Stomach (tissue), 9 donors: ENCODE results near the gene ZFP92. TPM values are rescaled to one million over a fixed set of nuclear protein-coding genes. Genes with fewer than 3 reads are reported as not detected.

Experiments
- DNase-seq, 2 donors: peaks; one replicate each; pipeline versions ENCODE4 v3.0.0 to v3.0.0-alpha.2; 2013 to 2019
- H3K27ac ChIP-seq, 5 donors: fragments of 200-600 bp in 4 of 5; sonication (generic) in 4 of 5; one replicate each; pipeline ENCODE4 v1.5.1; 2013 to 2019; ENCODE audit warnings: mild to moderate bottlenecking in 1 of 5, moderate library complexity in 1 of 5
- H3K27me3 ChIP-seq, 3 donors: fragments of 200-600 bp; sonication (generic); one replicate each; pipeline ENCODE4 v1.5.1; 2017 to 2019; ENCODE audit warnings: mixed run types in 1 of 3
- H3K36me3 ChIP-seq, 4 donors: fragments of 200-600 bp; sonication (generic); 1 replicate in 3 of 4; 2 replicates in 1 of 4; pipeline ENCODE4 v1.5.1; 2016 to 2019
- H3K4me1 ChIP-seq, 4 donors: fragments of 200-600 bp; sonication (generic); one replicate each; pipeline ENCODE4 v1.5.1; 2016 to 2019
- H3K4me3 ChIP-seq, 4 donors: fragments of 200-600 bp; sonication (generic) in 3 of 4; one replicate each; pipeline ENCODE4 v1.5.1; 2016 to 2019; ENCODE audit warnings: mild to moderate bottlenecking in 1 of 4
- H3K9me3 ChIP-seq, 4 donors: fragments of 200-600 bp; sonication (generic); one replicate each; pipeline ENCODE4 v1.5.1; 2016 to 2019
- EP300 ChIP-seq: sonication (generic); formaldehyde crosslinking; IDR thresholded peaks from one replicate; pipeline ENCODE4 v1.6.1; 2017; ENCODE audit warnings: antibody characterized with exemption
- WGBS, 5 donors: extraction: QIAGEN DNeasy Blood & Tissue Kit in 3 of 5; methylation state at CpG; one replicate each; pipeline versions ENCODE4 v1.1.5 to v1.1.7; 2013 to 2018; 5-methylcytosine and 5-hydroxymethylcytosine counted together
- intact Hi-C: fragments of 100-400 bp; cut with DNase I; formaldehyde crosslinking; loops from one replicate; pipeline ENCODE4 v1.15.1; 2023; ENCODE audit warnings: low total_unique reads
- polyA plus RNA-seq, 3 donors: library from polyadenylated mRNA; stranded (reverse); fragments of 200-250 nt; gene quantifications; one replicate each; pipeline ENCODE4 v1.2.3, GENCODE V29; 2013
- small RNA-seq, 4 donors: library from RNA; depleted of rRNA; stranded (forward); fragments of <200 nt; gene quantifications; one replicate each; pipeline ENCODE3, GENCODE V24; 2016
- total RNA-seq, 5 donors: library from RNA; depleted of rRNA; stranded (reverse); fragments of >200 nt; gene quantifications; one replicate each; pipeline versions ENCODE4 v1.1.0 to v1.2.3, GENCODE V29; 2014 to 2016
- TF ChIP-seq, protein P1 (sequence below), 7 experiments: fragments of 450-650 bp in 4 of 7; fragments of 200-600 bp in 3 of 7; sonication (generic) in 3 of 7; IDR thresholded peaks; one replicate each; pipeline ENCODE4 v1.5.1; 2016 to 2019; ENCODE audit warnings: antibody characterized with exemption in 7 of 7, control low read depth in 2 of 7, mild to moderate bottlenecking in 1 of 7
- donor health status: healthy with polysubstance abuse.
- donor health status: Bipolar disorder and iron deficiency.
- donor health status: healthy.

The ZFP92 gene
- total and polyA plus RNA-seq, 8 donors: under 0.01 to 0.92 (median 0.31) TPM; not detected in 3

DNA sequence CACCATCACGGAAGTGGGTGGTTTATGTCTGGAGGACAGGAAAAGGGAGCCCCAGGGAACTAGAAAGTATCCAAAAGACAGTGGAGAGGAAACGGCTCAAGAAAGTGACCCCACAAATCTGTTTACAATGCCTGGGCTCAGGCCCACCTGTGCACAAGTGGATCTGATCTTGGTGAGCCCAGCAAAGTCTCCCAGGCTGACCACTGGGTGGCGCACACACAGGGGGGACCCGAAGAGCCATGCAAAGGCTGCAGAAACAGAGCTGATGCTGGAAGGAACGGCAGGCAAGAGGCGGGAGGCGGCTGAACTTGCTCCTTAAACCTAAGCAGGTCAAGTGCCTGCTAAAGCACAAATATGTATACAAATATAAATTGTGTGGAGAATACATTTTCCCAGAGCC, 49.6 kb downstream of the ZFP92 start:
- peaks cover 0 to 14% (median 0%) of the 10 kb centered on the region in 3 donors for H3K27me3 ChIP-seq
- whole genome bisulfite sequencing, 5 donors: 35 to 49% (median 43%) methylated on average over 4 to 7 of the region's 7 CpGs
- TF ChIP-seq, protein P1, sequence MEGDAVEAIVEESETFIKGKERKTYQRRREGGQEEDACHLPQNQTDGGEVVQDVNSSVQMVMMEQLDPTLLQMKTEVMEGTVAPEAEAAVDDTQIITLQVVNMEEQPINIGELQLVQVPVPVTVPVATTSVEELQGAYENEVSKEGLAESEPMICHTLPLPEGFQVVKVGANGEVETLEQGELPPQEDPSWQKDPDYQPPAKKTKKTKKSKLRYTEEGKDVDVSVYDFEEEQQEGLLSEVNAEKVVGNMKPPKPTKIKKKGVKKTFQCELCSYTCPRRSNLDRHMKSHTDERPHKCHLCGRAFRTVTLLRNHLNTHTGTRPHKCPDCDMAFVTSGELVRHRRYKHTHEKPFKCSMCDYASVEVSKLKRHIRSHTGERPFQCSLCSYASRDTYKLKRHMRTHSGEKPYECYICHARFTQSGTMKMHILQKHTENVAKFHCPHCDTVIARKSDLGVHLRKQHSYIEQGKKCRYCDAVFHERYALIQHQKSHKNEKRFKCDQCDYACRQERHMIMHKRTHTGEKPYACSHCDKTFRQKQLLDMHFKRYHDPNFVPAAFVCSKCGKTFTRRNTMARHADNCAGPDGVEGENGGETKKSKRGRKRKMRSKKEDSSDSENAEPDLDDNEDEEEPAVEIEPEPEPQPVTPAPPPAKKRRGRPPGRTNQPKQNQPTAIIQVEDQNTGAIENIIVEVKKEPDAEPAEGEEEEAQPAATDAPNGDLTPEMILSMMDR (IDR thresholded peaks at IDR 0.05): peak in 4 of 7 experiments; percentile 17 to 48 (median 32)
- no peak for TF ChIP-seq EP300
- H3K36me3 ChIP-seq: peaks cover 4 to 57% (median 33%) of the 10 kb centered on the region in 4 donors
- H3K27ac ChIP-seq: no peak overlapping the region
- no peaks in the 10 kb centered on the region for H3K4me1 ChIP-seq
- peak; percentile 50 to 73 for DNase-seq
- intact Hi-C loops: no loop called here
- no peak overlapping the region for H3K4me3 ChIP-seq
- H3K9me3 ChIP-seq: peaks cover 0 to 4% (median 0%) of the 10 kb centered on the region in 4 donors

Small RNAs within 50 kb of the gene (small RNA-seq; reads per million reads assigned to genes)
- gene RN7SL667P: 0 reads per million in 4 donors

Other genes with a start within 250 kb of the ZFP92 start
- not detected for gene MAGEA1, start 232.2 kb upstream of the ZFP92 start, total RNA-seq
- not detected for gene MAGEA1, start 232.2 kb upstream of the ZFP92 start, polyA plus RNA-seq
- gene PNMA6F, start 89.7 kb upstream of the ZFP92 start, total RNA-seq: not detected
- not detected for gene PNMA6F, start 89.7 kb upstream of the ZFP92 start, polyA plus RNA-seq
- 10 to 100 TPM in 3 of 5 donors, 1 to 10 TPM in 1, under 1 TPM in 1; 0.87 to 13.4 (median 10.3) TPM for gene ZNF275, start 77.3 kb upstream of the ZFP92 start, total RNA-seq
- gene ZNF275, start 77.3 kb upstream of the ZFP92 start, polyA plus RNA-seq: 1 to 10 TPM; 2.4 to 4.6 (median 2.8) TPM
- gene PNMA6E, start 10.1 kb upstream of the ZFP92 start, total RNA-seq: not detected
- gene PNMA6E, start 10.1 kb upstream of the ZFP92 start, polyA plus RNA-seq: not detected
- gene TREX2, start 34.6 kb downstream of the ZFP92 start, total RNA-seq: 10 to 100 TPM in 1 of 5 donors, 1 to 10 TPM in 2, not detected in 2; 2.2 to 13.3 (median 5.1) TPM
- 1 to 10 TPM in 1 of 3 donors, under 1 TPM in 1, not detected in 1; 0.62 to 1.2 TPM for gene TREX2, start 34.6 kb downstream of the ZFP92 start, polyA plus RNA-seq
- gene HAUS7, start 59.1 kb downstream of the ZFP92 start, total RNA-seq: 10 to 100 TPM in 2 of 5 donors, 1 to 10 TPM in 3; 1.8 to 17.9 (median 6.4) TPM
- 10 to 100 TPM; 31.3 to 75.3 (median 41.7) TPM for gene HAUS7, start 59.1 kb downstream of the ZFP92 start, polyA plus RNA-seq
- 10 to 100 TPM in 3 of 5 donors, 1 to 10 TPM in 2; 6.2 to 64.3 (median 21.9) TPM for gene BGN, start 83.5 kb downstream of the ZFP92 start, total RNA-seq
- 10 to 100 TPM in 2 of 3 donors, 1 to 10 TPM in 1; 9.3 to 22.7 (median 10.5) TPM for gene BGN, start 83.5 kb downstream of the ZFP92 start, polyA plus RNA-seq
- gene ATP2B3, start 106.2 kb downstream of the ZFP92 start, total RNA-seq: under 1 TPM in 1 of 5 donors, not detected in 4; 0.55 TPM
- under 1 TPM in 1 of 3 donors, not detected in 2; 0.03 TPM for gene ATP2B3, start 106.2 kb downstream of the ZFP92 start, polyA plus RNA-seq
- 10 to 100 TPM in 3 of 5 donors, under 1 TPM in 1, not detected in 1; 0.58 to 55.4 (median 17.0) TPM for gene CCNQ, start 187.7 kb downstream of the ZFP92 start, total RNA-seq
- 10 to 100 TPM; 26.2 to 36.5 (median 32.2) TPM for gene CCNQ, start 187.7 kb downstream of the ZFP92 start, polyA plus RNA-seq
- gene DUSP9, start 235.7 kb downstream of the ZFP92 start, total RNA-seq: under 1 TPM in 1 of 5 donors, not detected in 4; 0.18 TPM
- gene DUSP9, start 235.7 kb downstream of the ZFP92 start, polyA plus RNA-seq: under 1 TPM in 1 of 3 donors, not detected in 2; 0.25 TPM